ENCODE measurements around the gene SET. TPM values are rescaled to one million over a fixed set of nuclear protein-coding genes. Genes with fewer than 3 reads are reported as not detected.

SET gene
- total RNA-seq, 6 donors from 2014 or later: 73.3 to 222 (median 177) TPM

DNA sequence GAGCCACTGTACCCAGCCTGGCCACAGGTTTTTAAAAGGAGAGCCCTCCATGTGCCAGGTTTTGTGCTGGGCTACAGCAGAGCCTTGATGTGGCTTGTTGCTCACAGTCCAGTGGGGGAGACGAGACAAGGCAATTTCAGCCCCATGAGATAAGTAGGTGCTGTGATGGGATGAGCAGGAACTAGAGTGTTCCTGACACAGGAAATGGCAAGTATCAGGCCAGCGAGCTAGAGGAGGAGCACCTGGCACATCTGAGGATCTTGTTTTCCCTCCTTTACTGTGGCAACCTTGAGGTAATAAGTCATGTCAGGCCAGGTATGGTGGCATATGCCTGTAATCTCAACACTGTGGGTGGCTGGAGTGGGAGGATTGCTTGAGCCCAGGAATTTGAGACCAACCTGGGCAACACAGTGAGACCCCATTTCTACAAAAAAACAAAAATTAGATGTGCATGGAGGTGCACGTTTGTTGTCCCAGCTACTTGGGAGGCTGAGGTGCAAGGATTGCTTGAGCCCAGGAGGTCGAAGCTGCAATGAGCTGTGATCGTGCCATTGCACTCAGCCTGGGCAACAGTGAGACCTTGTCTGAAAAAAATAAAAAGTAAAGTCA is 38.7 kb downstream of the SET start:
- no peak overlapping the region for H3K4me3 ChIP-seq
- 82 to 84% methylated on average over 5 of the region's 5 CpGs for WGBS, 2 donors

DNA sequence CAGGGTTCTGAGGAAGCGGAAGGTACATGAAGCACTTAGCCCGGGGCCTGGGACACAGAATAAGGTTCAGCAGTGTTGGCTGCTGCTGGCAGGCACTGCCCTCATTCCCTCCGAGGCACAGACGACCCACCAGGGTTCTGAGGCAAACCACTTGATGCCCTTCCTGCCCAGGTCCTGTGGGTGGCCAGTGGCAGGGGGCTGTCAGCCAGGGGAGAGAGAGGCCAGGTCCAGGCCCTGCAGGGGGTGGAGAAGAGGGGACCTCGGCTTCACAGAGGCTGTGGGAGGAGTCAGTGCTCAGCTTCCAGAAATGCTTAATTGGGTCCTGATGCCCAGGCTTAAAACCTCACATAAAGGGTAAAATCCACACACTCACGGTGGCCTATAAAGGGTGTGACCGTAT is 39.3 kb downstream of the SET start:
- Histone ChIP-seq H3K9me3 (no peaks in the 10 kb centered on the region), H3K27me3 (no peaks in the 10 kb centered on the region), H3K36me3 (peaks cover 0 to 30% (median 17%) of the 10 kb centered on the region in 4 donors), H3K4me1 (peaks cover 9 to 16% (median 12%) of the 10 kb centered on the region in 4 donors), H3K4me3 (no peak overlapping the region), H3K27ac (no peak overlapping the region)
- 80 to 84% methylated on average over 7 of the region's 7 CpGs for WGBS, 2 donors
- DNase-seq (no peak), ATAC-seq (ENCODE audit: low FRiP score in 2 of 2) (no peak)
- TF ChIP-seq, protein P1, sequence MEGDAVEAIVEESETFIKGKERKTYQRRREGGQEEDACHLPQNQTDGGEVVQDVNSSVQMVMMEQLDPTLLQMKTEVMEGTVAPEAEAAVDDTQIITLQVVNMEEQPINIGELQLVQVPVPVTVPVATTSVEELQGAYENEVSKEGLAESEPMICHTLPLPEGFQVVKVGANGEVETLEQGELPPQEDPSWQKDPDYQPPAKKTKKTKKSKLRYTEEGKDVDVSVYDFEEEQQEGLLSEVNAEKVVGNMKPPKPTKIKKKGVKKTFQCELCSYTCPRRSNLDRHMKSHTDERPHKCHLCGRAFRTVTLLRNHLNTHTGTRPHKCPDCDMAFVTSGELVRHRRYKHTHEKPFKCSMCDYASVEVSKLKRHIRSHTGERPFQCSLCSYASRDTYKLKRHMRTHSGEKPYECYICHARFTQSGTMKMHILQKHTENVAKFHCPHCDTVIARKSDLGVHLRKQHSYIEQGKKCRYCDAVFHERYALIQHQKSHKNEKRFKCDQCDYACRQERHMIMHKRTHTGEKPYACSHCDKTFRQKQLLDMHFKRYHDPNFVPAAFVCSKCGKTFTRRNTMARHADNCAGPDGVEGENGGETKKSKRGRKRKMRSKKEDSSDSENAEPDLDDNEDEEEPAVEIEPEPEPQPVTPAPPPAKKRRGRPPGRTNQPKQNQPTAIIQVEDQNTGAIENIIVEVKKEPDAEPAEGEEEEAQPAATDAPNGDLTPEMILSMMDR (IDR thresholded peaks at IDR 0.05): no peak
- no peak for TF ChIP-seq EP300 (IDR thresholded peaks at IDR 0.05)
- no peak for TF ChIP-seq POLR2AphosphoS5 (IDR thresholded peaks at IDR 0.05)
- no peak for TF ChIP-seq POLR2A (IDR thresholded peaks at IDR 0.05)

More for the DNA sequence above, 38.7 kb downstream of the SET start:
- no peak for ATAC-seq (ENCODE audit: low FRiP score in 2 of 2)
- Histone ChIP-seq H3K27me3 (no peaks in the 10 kb centered on the region), H3K4me1 (peaks cover 15 to 20% (median 16%) of the 10 kb centered on the region in 4 donors), H3K27ac (no peak overlapping the region), H3K9me3 (no peaks in the 10 kb centered on the region), H3K36me3 (peaks cover 0 to 30% (median 17%) of the 10 kb centered on the region in 4 donors)
- DNase-seq: no peak
- TF ChIP-seq EP300 (IDR thresholded peaks at IDR 0.05): no peak
- TF ChIP-seq, protein P1 (IDR thresholded peaks at IDR 0.05): no peak
- TF ChIP-seq POLR2AphosphoS5 (IDR thresholded peaks at IDR 0.05): no peak
- TF ChIP-seq POLR2A (IDR thresholded peaks at IDR 0.05): no peak

DNA sequence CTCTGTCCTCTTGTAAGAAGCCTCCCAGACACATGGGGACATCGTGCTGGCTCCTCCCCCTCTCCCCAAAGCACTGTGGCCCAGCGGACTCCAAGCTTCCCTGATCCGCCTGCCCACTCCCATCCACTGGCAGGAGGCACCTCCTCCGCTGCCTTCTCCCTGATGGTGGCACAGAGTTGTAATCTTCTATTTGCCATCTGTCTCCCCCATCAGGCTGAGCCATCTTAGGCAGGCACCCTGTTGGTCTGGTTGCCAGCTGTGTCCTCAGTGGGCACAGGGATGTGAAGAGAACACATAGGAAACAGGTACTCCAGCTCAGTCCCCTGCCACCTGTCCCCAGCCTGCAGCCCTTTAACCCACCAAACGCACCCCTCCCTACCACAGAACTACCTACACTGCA is 40.3 kb downstream of the SET start:
- peaks cover 0 to 31% (median 17%) of the 10 kb centered on the region in 4 donors for H3K36me3 ChIP-seq
- H3K4me1 ChIP-seq: peaks cover 5 to 13% (median 9%) of the 10 kb centered on the region in 4 donors
- ATAC-seq (ENCODE audit: low FRiP score in 2 of 2) (no peak), DNase-seq (no peak)
- no peaks in the 10 kb centered on the region for H3K27me3 ChIP-seq
- TF ChIP-seq EP300 (IDR thresholded peaks at IDR 0.05): no peak
- TF ChIP-seq, protein P1 (IDR thresholded peaks at IDR 0.05): no peak
- no peak for TF ChIP-seq POLR2A (IDR thresholded peaks at IDR 0.05)
- TF ChIP-seq POLR2AphosphoS5 (IDR thresholded peaks at IDR 0.05): no peak
- WGBS, 2 donors: 84 to 86% methylated on average over 5 of the region's 5 CpGs
- H3K4me3 ChIP-seq: no peak overlapping the region
- no peak overlapping the region for H3K27ac ChIP-seq
- H3K9me3 ChIP-seq: no peaks in the 10 kb centered on the region

DNA sequence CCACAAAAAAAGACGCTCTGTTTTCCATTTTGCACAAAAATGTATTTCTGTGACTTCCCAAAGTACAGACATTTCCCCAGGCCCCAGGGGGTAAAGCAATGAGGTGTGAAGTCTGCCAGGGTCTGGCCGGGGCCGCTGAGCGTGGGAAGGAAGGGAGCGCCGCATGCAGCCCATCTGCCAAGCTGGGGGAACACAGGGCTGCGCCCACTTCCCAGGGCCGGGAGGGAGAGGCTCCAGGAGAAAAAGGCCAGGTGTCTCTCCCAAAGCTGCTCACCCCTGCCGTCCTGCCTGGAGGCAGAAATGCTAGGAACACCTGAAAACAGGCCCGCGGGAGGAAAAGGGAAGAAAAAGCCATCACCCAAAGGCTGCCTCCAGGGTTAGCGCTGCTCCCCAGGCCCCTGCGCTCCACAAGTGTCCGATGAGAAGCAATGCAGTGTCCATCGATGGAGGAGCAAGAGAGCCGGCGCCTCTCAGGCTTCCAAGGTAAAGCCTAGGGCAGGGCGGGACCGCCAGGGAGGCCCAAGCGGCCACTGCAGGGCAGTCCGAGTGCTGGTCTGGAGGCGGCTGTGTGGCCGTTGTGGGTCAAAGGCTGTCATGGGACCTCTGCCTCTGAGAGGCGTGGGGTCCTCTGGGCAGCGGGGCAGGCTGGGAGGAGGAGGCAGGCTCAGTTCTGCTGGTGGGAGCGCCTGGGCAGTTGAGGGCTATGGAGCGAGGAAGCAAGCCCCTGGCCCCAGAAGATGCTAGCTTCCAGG is 40.9 kb downstream of the SET start:
- H3K36me3 ChIP-seq: peaks cover 0 to 38% (median 22%) of the 10 kb centered on the region in 4 donors
- TF ChIP-seq POLR2AphosphoS5 (IDR thresholded peaks at IDR 0.05) (no peak), POLR2A (IDR thresholded peaks at IDR 0.05) (no peak), EP300 (IDR thresholded peaks at IDR 0.05) (no peak)
- TF ChIP-seq, protein P1 (IDR thresholded peaks at IDR 0.05): no peak
- DNase-seq: no peak
- peaks cover 0 to 6% (median 3%) of the 10 kb centered on the region in 4 donors for H3K4me1 ChIP-seq
- no peak overlapping the region for H3K27ac ChIP-seq
- peak in 1 of 2 donors; percentile 3 for ATAC-seq (ENCODE audit: low FRiP score in 2 of 2)
- 93 to 96% methylated on average over 18 to 27 of the region's 27 CpGs for WGBS, 2 donors
- H3K9me3 ChIP-seq: no peaks in the 10 kb centered on the region
- no peak overlapping the region for H3K4me3 ChIP-seq
- no peaks in the 10 kb centered on the region for H3K27me3 ChIP-seq
